ENCODE measurements around the gene ILK.

ILK gene

DNA sequence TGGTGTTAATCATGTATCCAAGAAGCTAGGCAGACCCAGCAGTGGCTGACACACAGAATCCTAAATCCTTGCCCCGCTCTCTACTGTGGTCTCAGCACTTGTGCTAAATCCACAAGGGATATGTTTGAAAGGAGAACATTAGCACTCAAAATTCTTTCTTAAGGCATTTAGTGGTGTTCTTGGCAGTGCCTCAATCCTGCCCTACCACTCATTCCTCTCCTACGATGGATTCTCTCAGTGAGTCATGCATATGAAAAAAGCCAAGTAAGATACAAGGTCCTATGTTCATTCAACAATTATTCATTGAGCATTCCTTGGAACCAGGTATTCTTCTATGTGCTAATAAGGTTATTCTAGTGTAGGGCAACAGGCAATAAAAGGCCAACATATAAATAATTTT lies 31.4 kb upstream of the ILK start:
- DNase-seq (ENCODE audit: low read depth) = peak; percentile 80
- H3K4me3 ChIP-seq (replicated peaks; ENCODE audit: low read depth, low read length) = no peak overlapping the region
- TF ChIP-seq, protein P1, sequence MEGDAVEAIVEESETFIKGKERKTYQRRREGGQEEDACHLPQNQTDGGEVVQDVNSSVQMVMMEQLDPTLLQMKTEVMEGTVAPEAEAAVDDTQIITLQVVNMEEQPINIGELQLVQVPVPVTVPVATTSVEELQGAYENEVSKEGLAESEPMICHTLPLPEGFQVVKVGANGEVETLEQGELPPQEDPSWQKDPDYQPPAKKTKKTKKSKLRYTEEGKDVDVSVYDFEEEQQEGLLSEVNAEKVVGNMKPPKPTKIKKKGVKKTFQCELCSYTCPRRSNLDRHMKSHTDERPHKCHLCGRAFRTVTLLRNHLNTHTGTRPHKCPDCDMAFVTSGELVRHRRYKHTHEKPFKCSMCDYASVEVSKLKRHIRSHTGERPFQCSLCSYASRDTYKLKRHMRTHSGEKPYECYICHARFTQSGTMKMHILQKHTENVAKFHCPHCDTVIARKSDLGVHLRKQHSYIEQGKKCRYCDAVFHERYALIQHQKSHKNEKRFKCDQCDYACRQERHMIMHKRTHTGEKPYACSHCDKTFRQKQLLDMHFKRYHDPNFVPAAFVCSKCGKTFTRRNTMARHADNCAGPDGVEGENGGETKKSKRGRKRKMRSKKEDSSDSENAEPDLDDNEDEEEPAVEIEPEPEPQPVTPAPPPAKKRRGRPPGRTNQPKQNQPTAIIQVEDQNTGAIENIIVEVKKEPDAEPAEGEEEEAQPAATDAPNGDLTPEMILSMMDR (IDR thresholded peaks at IDR 0.05; ENCODE audit: low read length, missing control alignments) = no peak

DNA sequence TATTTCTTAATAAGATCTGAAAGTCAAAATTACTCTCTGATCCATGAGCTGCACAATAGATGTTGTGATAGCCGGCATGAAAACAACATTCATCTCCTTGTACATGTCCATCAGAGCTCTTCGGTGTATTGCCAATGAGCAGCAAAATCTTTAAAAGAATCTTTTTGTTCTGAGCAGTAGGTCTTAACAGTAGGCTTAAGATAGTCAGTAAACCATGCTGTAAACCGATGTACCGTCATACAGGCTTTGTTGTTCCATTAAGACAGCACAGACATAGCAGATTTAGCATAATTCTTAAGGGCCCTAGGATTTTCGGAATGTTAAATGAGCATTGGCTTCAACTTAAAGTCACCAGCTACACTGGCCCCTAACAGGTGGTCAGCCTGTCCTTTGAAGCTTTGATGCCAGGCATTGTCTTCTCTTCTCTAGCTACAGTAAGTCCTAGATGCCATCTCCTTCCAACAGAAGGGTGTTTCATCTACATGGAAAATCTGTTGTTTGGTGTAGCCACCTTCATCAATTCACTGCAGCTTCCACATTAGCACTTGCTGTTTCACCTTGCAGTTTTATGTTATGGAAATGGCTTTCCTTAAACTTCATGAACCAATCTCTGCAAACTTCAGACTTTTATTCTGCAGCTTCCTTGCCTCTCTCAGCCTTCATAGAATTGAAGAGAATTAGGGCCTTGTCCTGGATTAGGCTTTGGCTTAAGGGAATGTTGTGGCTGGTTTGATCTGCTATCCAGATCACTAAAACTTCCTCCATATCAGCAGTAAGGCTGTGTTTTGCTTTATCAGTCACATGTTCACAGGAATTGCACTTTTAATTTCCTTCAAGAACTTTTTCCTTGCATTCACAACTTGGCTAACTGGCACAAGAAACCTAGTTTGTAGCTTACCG lies 28.5 kb upstream of the ILK start:
- DNase-seq (ENCODE audit: low read depth) = no peak
- no peak overlapping the region for H3K4me3 ChIP-seq (replicated peaks; ENCODE audit: low read depth, low read length)
- TF ChIP-seq, protein P1 (IDR thresholded peaks at IDR 0.05; ENCODE audit: low read length, missing control alignments) = no peak

DNA sequence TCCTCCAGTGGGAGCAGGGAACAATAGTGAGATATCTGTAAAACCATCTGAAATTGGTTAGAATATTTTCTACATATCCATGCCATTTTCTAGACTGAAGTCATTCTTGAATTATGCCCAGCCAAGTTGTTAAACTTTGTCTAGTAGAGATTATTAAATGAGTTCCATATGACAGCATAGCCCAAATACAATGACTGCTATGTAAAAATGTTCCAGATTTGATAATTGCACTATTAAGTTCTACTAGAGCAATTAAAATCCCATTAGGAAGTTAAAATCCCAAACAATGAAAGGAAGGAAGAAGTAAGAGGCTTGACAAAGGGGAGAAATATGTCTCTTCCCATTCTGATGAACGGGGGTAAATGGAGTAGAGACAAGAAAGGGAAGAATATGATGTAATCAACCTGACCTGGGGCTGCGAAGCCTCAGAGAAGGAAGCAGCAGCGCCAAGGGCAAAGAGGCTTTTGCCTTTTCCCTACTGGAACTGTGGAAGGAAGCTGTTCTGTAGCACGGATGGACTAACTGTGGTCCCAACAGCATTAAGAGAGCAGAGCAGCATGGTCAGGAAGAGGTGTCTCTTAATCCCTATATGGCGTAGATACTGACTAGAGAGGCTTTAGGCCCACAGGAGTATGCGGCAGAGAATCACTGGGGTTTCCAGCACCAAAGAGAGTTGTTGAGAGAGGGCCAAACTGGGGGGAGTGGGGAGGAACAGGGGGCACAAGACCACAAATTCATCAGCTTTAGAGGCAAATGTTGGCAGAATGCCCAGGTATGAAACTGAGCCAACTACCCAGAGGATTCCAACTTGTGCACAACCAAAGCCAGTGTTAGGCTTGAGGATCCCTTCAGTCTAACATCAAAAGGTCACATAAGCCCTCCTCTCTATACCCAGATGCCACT lies 26.9 kb upstream of the ILK start:
- DNase-seq (ENCODE audit: low read depth) = peak; percentile 77
- TF ChIP-seq, protein P1 (IDR thresholded peaks at IDR 0.05; ENCODE audit: low read length, missing control alignments) = no peak
- no peak overlapping the region for H3K4me3 ChIP-seq (replicated peaks; ENCODE audit: low read depth, low read length)

DNA sequence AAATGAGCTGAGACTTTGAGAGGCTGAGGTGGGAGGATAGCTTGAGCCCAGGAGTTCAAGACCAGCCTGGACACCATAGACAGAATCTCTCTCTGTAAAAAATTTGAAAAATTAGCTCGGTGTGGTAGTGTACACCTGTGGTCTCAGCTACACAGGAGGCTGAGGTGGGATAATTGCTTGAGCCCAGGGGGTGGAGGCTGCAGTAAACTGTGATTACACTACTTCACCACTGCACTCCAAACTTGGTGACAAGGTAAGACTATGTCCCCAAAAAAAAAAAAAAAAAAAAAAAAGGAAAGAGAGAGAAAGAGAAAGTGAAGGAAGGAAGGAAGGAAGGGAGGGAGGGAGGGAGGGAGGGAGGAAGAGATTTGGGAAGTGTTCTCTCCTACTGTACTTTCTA lies 25.4 kb upstream of the ILK start:
- DNase-seq (ENCODE audit: low read depth) = no peak
- no peak overlapping the region for H3K4me3 ChIP-seq (replicated peaks; ENCODE audit: low read depth, low read length)
- TF ChIP-seq, protein P1 (IDR thresholded peaks at IDR 0.05; ENCODE audit: low read length, missing control alignments) = no peak

- no peak overlapping the region for H3K4me3 ChIP-seq (replicated peaks; ENCODE audit: low read depth, low read length)
- no peak for DNase-seq (ENCODE audit: low read depth)
- TF ChIP-seq, protein P1 (IDR thresholded peaks at IDR 0.05; ENCODE audit: low read length, missing control alignments) = no peak
These were observed 23.9 kb upstream of the ILK start for GRCh38 chr11:6579681-6580080.

GRCh38 chr11:6583584-6583983 lies 20.0 kb upstream of the ILK start:
- no peak for DNase-seq (ENCODE audit: low read depth)
- no peak overlapping the region for H3K4me3 ChIP-seq (replicated peaks; ENCODE audit: low read depth, low read length)
- TF ChIP-seq, protein P1 (IDR thresholded peaks at IDR 0.05; ENCODE audit: low read length, missing control alignments) = no peak
